ENCODE measurements around the gene EIF2S1.
A peak's percentile ranks its signal among the peaks of the same experiment; 100 is the strongest.

EIF2S1 gene

GRCh38 chr14:67421356-67422224 lies 61.5 kb downstream of the EIF2S1 start:
- no peaks in the 10 kb centered on the region for H3K4me1 ChIP-seq (ENCODE audit: insufficient read depth, low read length)
- H3K36me3 ChIP-seq (ENCODE audit: insufficient read depth, low read length): no peaks in the 10 kb centered on the region
- H3K9me3 ChIP-seq (ENCODE audit: low read length): no peaks in the 10 kb centered on the region
- H3K4me3 ChIP-seq (ENCODE audit: low read length): no peak overlapping the region
- no peak overlapping the region for H2AFZ ChIP-seq (ENCODE audit: low read depth, low read length)
- peaks cover 3% of the 10 kb centered on the region for H3K27me3 ChIP-seq (ENCODE audit: insufficient read depth, low read length)

GRCh38 chr14:67423424-67423823 lies 63.3 kb downstream of the EIF2S1 start:
- Histone ChIP-seq H3K4me3 (ENCODE audit: low read length) (no peak overlapping the region), H3K9me3 (ENCODE audit: low read length) (no peaks in the 10 kb centered on the region), H3K27me3 (ENCODE audit: insufficient read depth, low read length) (peaks cover 3% of the 10 kb centered on the region), H3K36me3 (ENCODE audit: insufficient read depth, low read length) (no peaks in the 10 kb centered on the region), H2AFZ (ENCODE audit: low read depth, low read length) (no peak overlapping the region), H3K4me1 (ENCODE audit: insufficient read depth, low read length) (peaks cover 4% of the 10 kb centered on the region)

GRCh38 chr14:67424539-67424938 lies 64.4 kb downstream of the EIF2S1 start:
- Histone ChIP-seq H3K36me3 (ENCODE audit: insufficient read depth, low read length) (no peaks in the 10 kb centered on the region), H3K27me3 (ENCODE audit: insufficient read depth, low read length) (peaks cover 3% of the 10 kb centered on the region), H2AFZ (ENCODE audit: low read depth, low read length) (no peak overlapping the region), H3K4me1 (ENCODE audit: insufficient read depth, low read length) (peaks cover 4% of the 10 kb centered on the region), H3K9me3 (ENCODE audit: low read length) (no peaks in the 10 kb centered on the region), H3K4me3 (ENCODE audit: low read length) (no peak overlapping the region)

GRCh38 chr14:67425608-67426007 lies 65.5 kb downstream of the EIF2S1 start:
- H3K9me3 ChIP-seq (ENCODE audit: low read length): no peaks in the 10 kb centered on the region
- H2AFZ ChIP-seq (ENCODE audit: low read depth, low read length): no peak overlapping the region
- peaks cover 4% of the 10 kb centered on the region for H3K4me1 ChIP-seq (ENCODE audit: insufficient read depth, low read length)

GRCh38 chr14:67426161-67426560 lies 66.0 kb downstream of the EIF2S1 start:
- Histone ChIP-seq H3K4me1 (ENCODE audit: insufficient read depth, low read length) (peaks cover 4% of the 10 kb centered on the region), H3K4me3 (ENCODE audit: low read length) (no peak overlapping the region), H3K27me3 (ENCODE audit: insufficient read depth, low read length) (peaks cover 3% of the 10 kb centered on the region), H2AFZ (ENCODE audit: low read depth, low read length) (no peak overlapping the region), H3K9me3 (ENCODE audit: low read length) (no peaks in the 10 kb centered on the region), H3K36me3 (ENCODE audit: insufficient read depth, low read length) (no peaks in the 10 kb centered on the region)

More at GRCh38 chr14:67425608-67426007, 65.5 kb downstream of the EIF2S1 start:
- Histone ChIP-seq H3K4me3 (ENCODE audit: low read length) (no peak overlapping the region), H3K36me3 (ENCODE audit: insufficient read depth, low read length) (no peaks in the 10 kb centered on the region), H3K27me3 (ENCODE audit: insufficient read depth, low read length) (peaks cover 3% of the 10 kb centered on the region)

- H3K4me1 ChIP-seq (ENCODE audit: insufficient read depth, low read length): peaks cover 4% of the 10 kb centered on the region
- peaks cover 3% of the 10 kb centered on the region for H3K27me3 ChIP-seq (ENCODE audit: insufficient read depth, low read length)
- H3K9me3 ChIP-seq (ENCODE audit: low read length): no peaks in the 10 kb centered on the region
Observed at GRCh38 chr14:67426983-67427606, 67.0 kb downstream of the EIF2S1 start.

GRCh38 chr14:67428501-67429031 lies 68.4 kb downstream of the EIF2S1 start:
- Histone ChIP-seq H3K4me1 (ENCODE audit: insufficient read depth, low read length) (peaks cover 4% of the 10 kb centered on the region), H2AFZ (ENCODE audit: low read depth, low read length) (no peak overlapping the region), H3K4me3 (ENCODE audit: low read length) (no peak overlapping the region), H3K36me3 (ENCODE audit: insufficient read depth, low read length) (no peaks in the 10 kb centered on the region), H3K27me3 (ENCODE audit: insufficient read depth, low read length) (peaks cover 3% of the 10 kb centered on the region), H3K9me3 (ENCODE audit: low read length) (no peaks in the 10 kb centered on the region)

More at GRCh38 chr14:67426983-67427606, 67.0 kb downstream of the EIF2S1 start:
- peak overlapping the region; percentile 46 for H2AFZ ChIP-seq (ENCODE audit: low read depth, low read length)
- no peak overlapping the region for H3K4me3 ChIP-seq (ENCODE audit: low read length)
- no peaks in the 10 kb centered on the region for H3K36me3 ChIP-seq (ENCODE audit: insufficient read depth, low read length)

GRCh38 chr14:67429510-67430205 lies 69.5 kb downstream of the EIF2S1 start:
- Histone ChIP-seq H3K36me3 (ENCODE audit: insufficient read depth, low read length) (no peaks in the 10 kb centered on the region), H3K9me3 (ENCODE audit: low read length) (no peaks in the 10 kb centered on the region), H2AFZ (ENCODE audit: low read depth, low read length) (no peak overlapping the region), H3K4me1 (ENCODE audit: insufficient read depth, low read length) (peaks cover 4% of the 10 kb centered on the region), H3K4me3 (ENCODE audit: low read length) (no peak overlapping the region), H3K27me3 (ENCODE audit: insufficient read depth, low read length) (peaks cover 3% of the 10 kb centered on the region)

GRCh38 chr14:67432050-67432564 lies 72.0 kb downstream of the EIF2S1 start:
- Histone ChIP-seq H2AFZ (ENCODE audit: low read depth, low read length) (no peak overlapping the region), H3K9me3 (ENCODE audit: low read length) (no peaks in the 10 kb centered on the region), H3K4me3 (ENCODE audit: low read length) (no peak overlapping the region)

GRCh38 chr14:67435603-67436002 lies 75.5 kb downstream of the EIF2S1 start:
- Histone ChIP-seq H3K27me3 (ENCODE audit: insufficient read depth, low read length) (peaks cover 14% of the 10 kb centered on the region), H2AFZ (ENCODE audit: low read depth, low read length) (no peak overlapping the region), H3K4me3 (ENCODE audit: low read length) (no peak overlapping the region), H3K9me3 (ENCODE audit: low read length) (no peaks in the 10 kb centered on the region), H3K4me1 (ENCODE audit: insufficient read depth, low read length) (no peaks in the 10 kb centered on the region), H3K36me3 (ENCODE audit: insufficient read depth, low read length) (no peaks in the 10 kb centered on the region)

More at GRCh38 chr14:67432050-67432564, 72.0 kb downstream of the EIF2S1 start:
- Histone ChIP-seq H3K4me1 (ENCODE audit: insufficient read depth, low read length) (no peaks in the 10 kb centered on the region), H3K36me3 (ENCODE audit: insufficient read depth, low read length) (no peaks in the 10 kb centered on the region), H3K27me3 (ENCODE audit: insufficient read depth, low read length) (peaks cover 4% of the 10 kb centered on the region)
